HEK293 (cell line): ENCODE results near the gene ATP5F1D.

Experiments used
- BCL11A ChIP-seq: fragments of 450-650 bp; formaldehyde crosslinking; IDR thresholded peaks from 2 replicates; pipeline ENCODE4 v1.5.1; 2016; ENCODE audit warnings: low read depth, missing biosample characterization, missing genetic modification characterization
- ELK4 ChIP-seq: IDR thresholded peaks from 2 replicates; pipeline ENCODE4 v1.6.1; 2011; ENCODE audit warnings: mild to moderate bottlenecking, low read depth, low read length, borderline replicate concordance
- GFI1B ChIP-seq: fragments of 450-650 bp; formaldehyde crosslinking; IDR thresholded peaks from 2 replicates; pipeline ENCODE4 v1.5.1; 2016; ENCODE audit warnings: missing biosample characterization, missing genetic modification characterization
- HOXD13 ChIP-seq: sonication (generic); formaldehyde crosslinking; IDR thresholded peaks from 2 replicates; pipeline ENCODE4 v1.8.0; 2022; ENCODE audit warnings: missing genetic modification reagents, borderline replicate concordance
- MYNN ChIP-seq: fragments of 450-650 bp; formaldehyde crosslinking; IDR thresholded peaks from 2 replicates; pipeline ENCODE4 v1.5.1; 2016; ENCODE audit warnings: missing biosample characterization, missing genetic modification characterization, borderline replicate concordance
- OSR2 ChIP-seq: fragments of 450-650 bp; formaldehyde crosslinking; IDR thresholded peaks from 2 replicates; pipeline ENCODE4 v1.5.1; 2016; ENCODE audit warnings: missing biosample characterization, missing genetic modification characterization
- OVOL3 ChIP-seq: fragments of 450-650 bp; formaldehyde crosslinking; IDR thresholded peaks from 2 replicates; pipeline ENCODE4 v1.5.1; 2016; ENCODE audit warnings: missing biosample characterization, missing genetic modification characterization
- PRDM4 ChIP-seq: fragments of 450-650 bp; formaldehyde crosslinking; IDR thresholded peaks from 2 replicates; pipeline ENCODE4 v1.5.1; 2017; ENCODE audit warnings: missing biosample characterization, missing genetic modification characterization
- SALL2 ChIP-seq: fragments of 450-650 bp; formaldehyde crosslinking; IDR thresholded peaks from 2 replicates; pipeline ENCODE4 v1.5.0; 2017; ENCODE audit warnings: missing biosample characterization, mild to moderate bottlenecking, missing genetic modification characterization, borderline replicate concordance
- SCRT1 ChIP-seq: fragments of 450-650 bp; formaldehyde crosslinking; IDR thresholded peaks from 2 replicates; pipeline ENCODE4 v1.5.1; 2016; ENCODE audit warnings: missing biosample characterization, missing genetic modification characterization, borderline replicate concordance
- TRIM28 ChIP-seq: IDR thresholded peaks from 2 replicates; pipeline ENCODE4 v1.6.1; 2011; ENCODE audit warnings: low read length, control low read depth, borderline replicate concordance
- ZBTB21 ChIP-seq: fragments of 450-650 bp; formaldehyde crosslinking; IDR thresholded peaks from 2 replicates; pipeline ENCODE4 v1.5.1; 2017; ENCODE audit warnings: missing biosample characterization, missing genetic modification characterization
- ZBTB49 ChIP-seq: fragments of 450-650 bp; formaldehyde crosslinking; IDR thresholded peaks from 2 replicates; pipeline ENCODE4 v1.5.1; 2016; ENCODE audit warnings: missing biosample characterization, missing genetic modification characterization, low read depth
- ZNF114 ChIP-seq: fragments of 450-650 bp; formaldehyde crosslinking; IDR thresholded peaks from 2 replicates; pipeline ENCODE4 v1.5.0; 2017; ENCODE audit warnings: missing biosample characterization, missing genetic modification characterization
- ZNF175 ChIP-seq: fragments of 450-650 bp; formaldehyde crosslinking; IDR thresholded peaks from 2 replicates; pipeline ENCODE4 v1.5.1; 2016; ENCODE audit warnings: missing biosample characterization, missing genetic modification characterization
- ZNF184 ChIP-seq: fragments of 450-650 bp; IDR thresholded peaks from 2 replicates; pipeline ENCODE4 v1.5.1; 2018; ENCODE audit warnings: missing biosample characterization, mild to moderate bottlenecking, missing genetic modification characterization
- ZNF292 ChIP-seq: fragments of 450-650 bp; formaldehyde crosslinking; IDR thresholded peaks from 2 replicates; pipeline ENCODE4 v1.5.1; 2016; ENCODE audit warnings: low read depth, missing biosample characterization, missing genetic modification characterization, borderline replicate concordance
- ZNF350 ChIP-seq: fragments of 450-650 bp; formaldehyde crosslinking; IDR thresholded peaks from 2 replicates; pipeline ENCODE4 v1.5.0; 2017; ENCODE audit warnings: missing biosample characterization, mild to moderate bottlenecking, missing genetic modification characterization
- ZNF473 ChIP-seq: fragments of 450-650 bp; formaldehyde crosslinking; IDR thresholded peaks from 2 replicates; pipeline ENCODE4 v1.5.1; 2017; ENCODE audit warnings: missing biosample characterization, missing genetic modification characterization
- ZNF529 ChIP-seq: fragments of 450-650 bp; formaldehyde crosslinking; IDR thresholded peaks from 2 replicates; pipeline ENCODE4 v1.5.1; 2017; ENCODE audit warnings: missing genetic modification characterization, missing biosample characterization; ENCODE audit not compliant: insufficient replicate concordance
- ZNF610 ChIP-seq: fragments of 450-650 bp; formaldehyde crosslinking; IDR thresholded peaks from 2 replicates; pipeline ENCODE4 v1.5.1; 2016; ENCODE audit warnings: missing biosample characterization, missing genetic modification characterization, borderline replicate concordance
- ZNF658 ChIP-seq: fragments of 450-650 bp; formaldehyde crosslinking; IDR thresholded peaks from 2 replicates; pipeline ENCODE4; 2016; ENCODE audit warnings: missing biosample characterization, missing genetic modification characterization
- ZNF707 ChIP-seq: fragments of 450-650 bp; formaldehyde crosslinking; IDR thresholded peaks from 2 replicates; pipeline ENCODE4 v1.5.1; 2016; ENCODE audit warnings: missing biosample characterization, missing genetic modification characterization
- ZSCAN30 ChIP-seq: fragments of 450-650 bp; IDR thresholded peaks from 2 replicates; pipeline ENCODE4 v1.5.1; 2018; ENCODE audit warnings: missing biosample characterization, mild to moderate bottlenecking, missing genetic modification characterization, moderate library complexity
- TF ChIP-seq, protein P1 (sequence below): fragments of 450-650 bp; formaldehyde crosslinking; IDR thresholded peaks from 2 replicates; pipeline ENCODE4 v1.5.1; 2016; ENCODE audit warnings: missing biosample characterization, missing genetic modification characterization, borderline replicate concordance
- TF ChIP-seq, protein P2 (sequence below): fragments of 450-650 bp; formaldehyde crosslinking; IDR thresholded peaks from 2 replicates; pipeline ENCODE4 v1.5.1; 2016; ENCODE audit warnings: missing biosample characterization, missing genetic modification characterization

The ATP5F1D gene

DNA sequence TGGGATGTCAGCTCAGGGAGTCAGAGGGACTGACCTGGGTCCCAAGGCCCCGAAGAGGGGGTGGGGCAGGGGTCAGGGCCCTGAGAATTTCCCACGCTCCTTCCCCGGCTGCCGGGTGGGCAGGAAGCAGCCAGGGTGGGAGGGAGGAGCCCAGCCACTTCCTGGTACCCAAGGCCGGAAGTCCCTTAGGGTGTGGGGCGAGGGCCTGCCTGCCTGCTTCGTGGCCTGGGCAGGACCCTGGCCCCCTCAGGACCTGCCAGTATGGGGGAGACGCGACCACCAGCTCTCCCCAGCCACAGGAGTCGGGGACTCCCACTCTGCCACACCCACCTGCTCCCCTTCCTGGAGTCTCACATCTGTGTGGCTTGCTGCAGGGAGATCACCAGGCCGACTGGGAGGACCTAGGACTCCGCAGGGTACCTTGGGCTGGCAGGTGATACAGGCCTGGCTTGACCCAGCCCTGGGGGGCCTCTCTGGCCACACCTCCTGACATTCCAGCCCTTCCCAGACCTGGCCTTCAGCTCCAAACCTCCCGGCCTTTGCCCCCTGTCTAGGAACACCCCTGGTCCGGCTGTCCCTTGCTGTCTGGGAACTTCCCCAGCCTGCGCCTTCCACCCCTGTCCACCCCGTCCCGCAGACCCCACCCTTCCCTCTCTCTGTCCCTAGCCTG is 17.8 kb downstream of the ATP5F1D start (continued):
- TF ChIP-seq PRDM4 (no peak), ZNF529 (tag by site-specific recombination) (no peak), SCRT1 (tag by site-specific recombination) (no peak), ZNF350 (tag by site-specific recombination) (no peak), OSR2 (tag by site-specific recombination) (no peak), HOXD13 (CRISPR knock-in tag) (no peak), TRIM28 (no peak), BCL11A (peak; percentile 77; the same call in 1 of the 2 replicates), SALL2 (tag by site-specific recombination) (no peak), ZBTB49 (no peak), ZNF184 (tag by site-specific recombination) (no peak), ZNF292 (tag by site-specific recombination) (no peak), GFI1B (tag by site-specific recombination) (no peak), ELK4 (no peak), ZSCAN30 (tag by site-specific recombination) (0 out of 2 replicates have a peak, but pooled peaks have one; percentile 46), ZNF707 (tag by site-specific recombination) (no peak), ZNF658 (tag by site-specific recombination) (no peak), ZBTB21 (tag by site-specific recombination) (no peak), ZNF175 (no peak), OVOL3 (tag by site-specific recombination) (no peak), MYNN (tag by site-specific recombination) (no peak), ZNF610 (tag by site-specific recombination) (no peak), ZNF473 (tag by site-specific recombination) (no peak), ZNF114 (no peak)
- TF ChIP-seq, protein P1, sequence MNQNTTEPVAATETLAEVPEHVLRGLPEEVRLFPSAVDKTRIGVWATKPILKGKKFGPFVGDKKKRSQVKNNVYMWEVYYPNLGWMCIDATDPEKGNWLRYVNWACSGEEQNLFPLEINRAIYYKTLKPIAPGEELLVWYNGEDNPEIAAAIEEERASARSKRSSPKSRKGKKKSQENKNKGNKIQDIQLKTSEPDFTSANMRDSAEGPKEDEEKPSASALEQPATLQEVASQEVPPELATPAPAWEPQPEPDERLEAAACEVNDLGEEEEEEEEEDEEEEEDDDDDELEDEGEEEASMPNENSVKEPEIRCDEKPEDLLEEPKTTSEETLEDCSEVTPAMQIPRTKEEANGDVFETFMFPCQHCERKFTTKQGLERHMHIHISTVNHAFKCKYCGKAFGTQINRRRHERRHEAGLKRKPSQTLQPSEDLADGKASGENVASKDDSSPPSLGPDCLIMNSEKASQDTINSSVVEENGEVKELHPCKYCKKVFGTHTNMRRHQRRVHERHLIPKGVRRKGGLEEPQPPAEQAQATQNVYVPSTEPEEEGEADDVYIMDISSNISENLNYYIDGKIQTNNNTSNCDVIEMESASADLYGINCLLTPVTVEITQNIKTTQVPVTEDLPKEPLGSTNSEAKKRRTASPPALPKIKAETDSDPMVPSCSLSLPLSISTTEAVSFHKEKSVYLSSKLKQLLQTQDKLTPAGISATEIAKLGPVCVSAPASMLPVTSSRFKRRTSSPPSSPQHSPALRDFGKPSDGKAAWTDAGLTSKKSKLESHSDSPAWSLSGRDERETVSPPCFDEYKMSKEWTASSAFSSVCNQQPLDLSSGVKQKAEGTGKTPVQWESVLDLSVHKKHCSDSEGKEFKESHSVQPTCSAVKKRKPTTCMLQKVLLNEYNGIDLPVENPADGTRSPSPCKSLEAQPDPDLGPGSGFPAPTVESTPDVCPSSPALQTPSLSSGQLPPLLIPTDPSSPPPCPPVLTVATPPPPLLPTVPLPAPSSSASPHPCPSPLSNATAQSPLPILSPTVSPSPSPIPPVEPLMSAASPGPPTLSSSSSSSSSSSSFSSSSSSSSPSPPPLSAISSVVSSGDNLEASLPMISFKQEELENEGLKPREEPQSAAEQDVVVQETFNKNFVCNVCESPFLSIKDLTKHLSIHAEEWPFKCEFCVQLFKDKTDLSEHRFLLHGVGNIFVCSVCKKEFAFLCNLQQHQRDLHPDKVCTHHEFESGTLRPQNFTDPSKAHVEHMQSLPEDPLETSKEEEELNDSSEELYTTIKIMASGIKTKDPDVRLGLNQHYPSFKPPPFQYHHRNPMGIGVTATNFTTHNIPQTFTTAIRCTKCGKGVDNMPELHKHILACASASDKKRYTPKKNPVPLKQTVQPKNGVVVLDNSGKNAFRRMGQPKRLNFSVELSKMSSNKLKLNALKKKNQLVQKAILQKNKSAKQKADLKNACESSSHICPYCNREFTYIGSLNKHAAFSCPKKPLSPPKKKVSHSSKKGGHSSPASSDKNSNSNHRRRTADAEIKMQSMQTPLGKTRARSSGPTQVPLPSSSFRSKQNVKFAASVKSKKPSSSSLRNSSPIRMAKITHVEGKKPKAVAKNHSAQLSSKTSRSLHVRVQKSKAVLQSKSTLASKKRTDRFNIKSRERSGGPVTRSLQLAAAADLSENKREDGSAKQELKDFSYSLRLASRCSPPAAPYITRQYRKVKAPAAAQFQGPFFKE (tag by site-specific recombination), result no peak
- TF ChIP-seq, protein P2, sequence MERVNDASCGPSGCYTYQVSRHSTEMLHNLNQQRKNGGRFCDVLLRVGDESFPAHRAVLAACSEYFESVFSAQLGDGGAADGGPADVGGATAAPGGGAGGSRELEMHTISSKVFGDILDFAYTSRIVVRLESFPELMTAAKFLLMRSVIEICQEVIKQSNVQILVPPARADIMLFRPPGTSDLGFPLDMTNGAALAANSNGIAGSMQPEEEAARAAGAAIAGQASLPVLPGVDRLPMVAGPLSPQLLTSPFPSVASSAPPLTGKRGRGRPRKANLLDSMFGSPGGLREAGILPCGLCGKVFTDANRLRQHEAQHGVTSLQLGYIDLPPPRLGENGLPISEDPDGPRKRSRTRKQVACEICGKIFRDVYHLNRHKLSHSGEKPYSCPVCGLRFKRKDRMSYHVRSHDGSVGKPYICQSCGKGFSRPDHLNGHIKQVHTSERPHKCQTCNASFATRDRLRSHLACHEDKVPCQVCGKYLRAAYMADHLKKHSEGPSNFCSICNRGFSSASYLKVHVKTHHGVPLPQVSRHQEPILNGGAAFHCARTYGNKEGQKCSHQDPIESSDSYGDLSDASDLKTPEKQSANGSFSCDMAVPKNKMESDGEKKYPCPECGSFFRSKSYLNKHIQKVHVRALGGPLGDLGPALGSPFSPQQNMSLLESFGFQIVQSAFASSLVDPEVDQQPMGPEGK (tag by site-specific recombination), result peak; percentile 93
